UCSD-AML1 (cell line): ENCODE measurements around the gene DUSP14.
"Not testable (repeated sequence)": the region's sequence is repeated elsewhere in the genome, so short reads cannot be mapped to it uniquely, and the experiment has no call there.

Experiments
- DNase-seq: peaks from one replicate; lab custom pipeline; 2025; ENCODE audit not compliant: unreplicated experiment; lab: John Stamatoyannopoulos, UW

The DUSP14 gene

DNA sequence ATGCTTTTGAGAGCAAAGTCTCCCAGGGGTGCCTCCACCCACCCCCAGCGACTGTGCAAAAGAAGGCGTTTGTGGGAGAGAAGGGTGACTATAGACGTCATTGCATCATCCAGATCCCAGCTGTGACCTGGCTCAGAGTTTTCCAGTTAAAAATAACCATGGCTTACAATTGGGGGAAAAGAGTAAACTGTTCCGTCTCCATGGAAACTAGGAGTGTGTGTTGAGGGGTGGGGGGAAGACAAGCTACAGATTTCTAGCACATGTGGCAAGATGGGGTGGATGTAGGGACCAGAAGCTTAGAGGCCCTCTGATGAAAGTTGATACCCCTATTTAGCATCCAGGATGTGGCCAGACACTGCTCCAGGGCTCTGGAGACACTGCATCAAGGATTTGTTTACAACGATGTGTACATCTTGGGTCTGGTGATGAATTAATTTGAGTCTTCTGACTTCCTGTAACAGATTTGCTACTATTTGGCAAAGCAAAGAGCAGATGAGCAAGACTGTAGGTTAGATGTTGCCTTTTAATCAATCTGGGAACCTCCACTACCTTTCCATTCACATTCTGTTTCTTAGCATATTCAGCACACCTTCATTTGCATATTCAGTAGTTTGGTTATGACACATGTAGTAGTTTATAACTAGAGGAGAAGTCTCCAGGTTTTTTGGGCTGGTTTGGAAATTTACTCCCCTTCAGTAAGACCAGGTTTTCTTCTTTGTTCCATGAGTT, 6.2 kb upstream of the DUSP14 start:
- no peak for DNase-seq

DNA sequence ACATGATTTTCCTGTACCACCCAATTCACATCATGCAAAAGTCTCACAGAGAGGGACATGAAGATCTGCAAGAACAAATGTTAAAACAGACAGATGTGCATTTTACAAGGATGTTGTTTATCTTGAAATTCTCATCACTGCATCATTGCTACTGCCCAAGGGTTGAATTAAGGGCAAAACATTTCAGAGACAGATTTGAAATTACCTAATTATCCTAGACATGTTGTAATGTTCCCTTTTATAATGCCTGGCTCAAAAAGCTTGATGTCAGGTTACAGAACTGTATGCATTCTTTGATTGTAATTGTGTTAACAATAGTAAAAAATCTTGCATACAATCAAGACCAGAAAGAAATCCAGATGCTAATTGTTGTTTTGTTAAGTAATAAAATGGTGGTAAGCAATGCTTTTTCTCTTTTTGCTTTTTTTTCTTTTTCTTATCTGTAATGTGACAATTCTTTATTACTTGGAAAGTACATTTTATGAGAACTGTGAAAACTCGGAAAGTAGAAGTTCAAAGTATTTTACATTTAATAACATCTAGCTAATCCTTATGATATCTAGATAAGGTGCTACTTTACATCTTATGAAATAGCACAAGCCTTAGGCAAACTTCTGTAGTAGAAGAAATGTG, 3.6 kb upstream of the DUSP14 start:
- DNase-seq: no peak

DNA sequence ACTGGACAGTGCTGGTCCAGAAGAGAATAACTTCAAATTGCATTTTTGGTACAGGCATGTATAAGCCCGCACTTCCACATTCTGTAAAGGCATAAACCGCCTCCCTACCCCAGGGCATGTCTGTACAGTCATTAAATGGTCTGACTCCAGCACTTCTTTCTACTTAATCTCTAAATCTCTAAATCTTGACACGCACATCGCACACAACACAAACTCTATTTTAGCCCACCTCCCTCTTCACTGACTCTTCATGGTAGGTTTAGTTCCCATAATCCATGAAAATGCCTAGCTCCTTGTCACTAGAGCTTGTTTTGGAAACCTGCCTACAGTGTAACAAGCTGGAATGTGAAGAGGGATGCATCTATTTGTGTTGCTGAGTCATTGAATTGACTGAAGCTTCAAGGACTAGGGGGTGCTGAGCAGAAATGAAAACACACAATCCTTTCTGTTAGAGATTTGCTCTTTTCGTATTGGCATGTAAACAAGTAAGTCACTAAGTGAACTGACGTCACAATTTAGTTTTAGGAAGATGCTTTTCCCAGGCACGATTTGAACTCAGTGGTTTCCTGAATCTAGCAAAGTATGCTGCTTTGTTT, 1.6 kb upstream of the DUSP14 start:
- DNase-seq: no peak

DNA sequence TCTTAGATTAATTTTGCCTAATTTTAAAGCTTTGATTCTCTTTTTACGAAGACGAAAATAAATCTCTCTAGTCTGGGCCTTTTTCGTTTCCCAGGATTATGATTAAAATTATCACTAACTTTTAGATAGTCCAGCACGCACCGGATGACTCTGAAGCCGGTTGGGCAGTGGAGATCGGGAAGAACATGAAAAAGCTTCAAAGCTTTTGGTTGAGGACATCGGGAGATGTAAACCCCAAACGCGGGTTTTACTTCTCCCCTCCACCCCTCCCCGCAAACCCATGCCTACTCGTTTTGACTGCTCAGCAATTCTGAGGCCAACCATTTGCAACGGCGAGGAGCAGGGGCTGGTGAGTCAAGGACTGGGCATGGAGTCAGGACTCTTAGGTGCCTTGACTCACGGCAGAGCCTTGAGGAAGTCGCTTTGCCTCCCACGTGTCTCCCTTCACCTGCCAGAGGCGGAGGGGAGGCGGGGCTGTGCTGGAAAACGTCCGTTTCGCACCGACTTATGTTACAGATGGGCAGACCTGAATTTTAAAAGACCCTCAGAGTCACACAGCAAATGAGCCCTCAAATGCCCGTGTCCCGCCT, 989 bp upstream of the DUSP14 start:
- peak; percentile 37 for DNase-seq

DNA sequence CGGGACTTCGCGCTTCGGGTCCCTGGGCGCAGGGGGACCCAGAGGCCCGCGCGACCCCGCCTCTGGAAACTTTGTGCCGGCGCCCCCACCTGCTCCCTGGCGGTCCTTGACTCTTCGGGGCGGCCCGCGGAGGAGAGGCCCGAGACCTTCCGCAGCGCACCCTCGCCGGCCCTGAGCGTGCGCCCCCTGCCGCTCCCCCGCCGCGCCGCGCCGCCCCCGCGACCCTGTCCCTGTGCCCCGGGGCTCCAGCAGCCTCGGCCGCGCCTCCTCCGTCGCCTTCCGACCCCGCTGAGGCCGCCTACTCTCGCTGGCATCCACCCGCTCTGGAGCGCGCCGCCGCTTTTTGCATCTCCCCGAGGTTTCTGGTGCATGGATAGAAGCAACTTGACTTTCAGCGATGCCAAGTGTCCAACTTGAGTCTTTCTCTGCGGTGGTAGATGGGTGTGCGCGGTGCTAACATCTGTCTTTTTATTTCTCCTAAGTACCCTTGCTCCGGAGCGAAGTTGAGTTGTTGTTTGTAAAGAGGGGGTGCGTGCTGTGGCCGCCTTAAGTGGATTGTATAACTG, 414 bp downstream of the DUSP14 start:
- peak; percentile 73 for DNase-seq

DNA sequence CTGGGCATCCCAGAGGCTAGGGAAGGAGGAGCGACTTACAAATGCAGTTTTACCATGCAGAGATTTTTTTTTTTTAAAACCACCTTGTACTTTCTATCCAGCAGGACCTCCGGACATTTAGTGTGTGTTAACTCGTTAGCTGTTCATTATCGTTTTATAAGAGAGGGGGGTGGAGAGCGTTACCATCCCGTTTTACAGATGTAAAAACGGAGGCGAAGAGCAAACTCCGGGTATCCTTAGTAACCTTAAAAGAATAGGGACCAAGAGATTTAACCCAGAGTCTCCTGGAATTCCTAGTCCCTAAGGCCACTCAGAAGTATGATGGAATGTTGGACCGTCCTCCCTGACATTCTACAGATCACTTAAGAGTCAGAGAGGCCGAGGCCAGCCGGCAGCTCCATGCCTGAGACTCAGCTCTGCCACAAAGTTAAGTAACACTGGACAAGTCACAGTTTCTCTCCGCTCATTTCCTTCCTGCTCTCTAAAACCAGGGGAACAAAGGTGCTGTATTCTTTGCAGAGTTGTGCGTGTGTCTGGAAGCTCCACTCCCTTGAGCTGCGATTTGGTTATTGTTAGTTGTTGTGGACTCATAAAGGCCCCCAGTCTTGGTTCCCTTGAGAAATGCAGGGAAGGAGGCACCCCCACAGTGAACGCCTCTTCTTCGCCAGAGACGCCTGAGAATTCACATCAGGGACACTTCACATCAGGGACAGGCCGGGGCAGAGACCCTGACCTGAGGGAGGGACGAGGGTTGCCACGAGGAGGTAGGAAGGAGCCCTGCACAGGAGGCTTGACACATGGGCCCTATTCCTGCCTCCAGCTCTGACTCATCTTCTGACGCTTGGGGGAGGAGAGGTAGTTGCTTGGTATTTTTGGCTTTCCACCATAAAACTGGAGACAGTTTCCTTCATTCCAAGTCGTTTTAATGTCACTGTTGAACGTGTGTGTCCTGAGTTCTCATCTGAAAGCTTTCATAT, 1.2 kb downstream of the DUSP14 start:
- DNase-seq: peak; percentile 53

DNA sequence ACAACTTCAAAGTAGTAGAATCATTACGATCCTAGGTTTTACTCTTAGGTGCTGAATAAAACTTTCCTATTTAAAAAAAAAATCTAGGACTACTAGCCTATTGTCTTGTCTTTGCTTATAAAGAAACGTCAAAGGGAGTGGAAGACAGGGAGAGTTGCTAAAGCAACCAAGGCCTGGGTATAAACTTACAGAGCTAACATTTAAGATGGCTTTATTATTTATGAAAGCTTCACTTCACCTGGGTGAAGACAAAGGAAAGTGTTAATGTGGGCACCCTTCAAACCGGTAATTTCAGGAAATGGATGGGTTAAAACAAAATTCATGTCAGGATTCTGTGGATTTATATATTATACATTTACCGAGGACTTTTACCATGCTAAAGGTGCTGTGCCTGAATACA, 2.5 kb downstream of the DUSP14 start:
- no peak for DNase-seq

DNA sequence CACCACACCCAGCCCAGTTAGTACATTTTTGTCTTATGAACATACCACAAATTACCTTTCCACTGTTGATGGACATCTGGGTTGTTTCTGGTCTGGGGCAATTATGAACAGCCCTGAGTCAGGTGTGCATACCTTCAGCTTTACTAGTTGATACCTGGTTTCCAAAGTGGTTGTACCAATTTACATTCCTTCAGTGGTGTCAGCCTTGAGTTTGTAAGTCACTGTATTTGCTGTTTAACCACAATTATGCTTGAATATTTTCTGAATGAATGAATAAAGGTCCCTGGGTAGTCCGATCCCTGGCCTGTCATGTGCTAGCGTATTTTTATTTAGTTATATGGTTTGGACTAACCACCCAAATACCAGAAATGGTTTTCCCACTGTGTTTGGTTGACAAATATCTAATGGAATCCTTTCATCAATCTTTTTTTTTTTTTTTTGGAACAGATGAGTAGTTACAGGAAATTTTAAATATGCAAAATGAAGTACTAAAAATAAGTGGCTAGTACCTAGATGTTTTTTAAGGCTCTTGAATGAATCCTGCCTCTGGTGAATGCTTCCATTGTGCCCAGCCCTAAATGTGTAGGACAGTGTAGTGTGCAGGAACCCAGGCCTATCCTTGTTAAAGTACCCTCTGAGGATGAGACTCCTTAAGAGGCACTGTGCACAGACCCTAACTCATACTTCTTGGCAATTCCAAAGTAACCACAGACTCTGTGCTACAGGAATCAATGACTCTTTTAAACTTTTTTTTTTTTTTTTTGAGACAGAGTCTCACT, 3.7 kb downstream of the DUSP14 start:
- no peak for DNase-seq

DNA sequence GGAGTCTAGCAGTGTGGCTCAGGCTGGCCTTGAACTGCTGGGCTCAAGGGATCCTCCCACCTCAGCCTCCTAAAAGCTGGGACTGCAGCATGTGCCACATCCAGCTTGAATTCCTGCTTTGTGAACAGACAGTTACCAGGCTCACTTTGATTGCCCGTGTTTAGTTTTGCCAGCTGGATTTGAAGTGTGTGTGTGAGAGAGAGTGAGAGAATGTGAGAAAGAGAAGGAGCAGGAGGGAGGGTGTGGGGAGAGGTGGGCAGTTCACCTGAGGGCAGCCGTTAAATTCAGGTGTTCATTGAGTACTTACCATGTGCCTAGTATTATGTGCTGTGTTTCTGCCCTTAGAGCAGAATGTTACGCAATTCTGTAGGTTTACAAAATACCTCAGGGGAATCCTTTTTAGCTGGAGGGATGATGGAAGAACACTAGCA, 4.7 kb downstream of the DUSP14 start:
- DNase-seq: no peak

DNA sequence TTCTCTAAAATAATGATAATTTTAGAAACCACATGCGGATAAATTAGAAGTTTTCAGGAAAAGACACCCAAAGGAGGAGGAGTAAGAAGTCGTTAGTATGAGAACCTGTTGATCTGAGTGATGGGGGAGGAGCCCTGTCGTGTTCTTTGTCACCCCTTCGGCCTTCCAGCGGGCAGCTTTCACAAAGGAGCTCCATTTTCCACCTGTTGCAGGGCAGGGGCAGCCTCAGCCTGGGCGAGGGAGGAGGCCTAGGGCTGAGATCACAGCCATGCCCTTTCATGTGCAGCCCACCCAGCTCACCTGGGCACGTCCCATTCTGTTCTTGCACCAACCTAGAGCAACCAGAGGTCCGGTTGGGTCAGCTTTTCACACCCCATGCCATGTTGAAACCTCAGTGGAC, 5.3 kb downstream of the DUSP14 start:
- DNase-seq: no peak

DNA sequence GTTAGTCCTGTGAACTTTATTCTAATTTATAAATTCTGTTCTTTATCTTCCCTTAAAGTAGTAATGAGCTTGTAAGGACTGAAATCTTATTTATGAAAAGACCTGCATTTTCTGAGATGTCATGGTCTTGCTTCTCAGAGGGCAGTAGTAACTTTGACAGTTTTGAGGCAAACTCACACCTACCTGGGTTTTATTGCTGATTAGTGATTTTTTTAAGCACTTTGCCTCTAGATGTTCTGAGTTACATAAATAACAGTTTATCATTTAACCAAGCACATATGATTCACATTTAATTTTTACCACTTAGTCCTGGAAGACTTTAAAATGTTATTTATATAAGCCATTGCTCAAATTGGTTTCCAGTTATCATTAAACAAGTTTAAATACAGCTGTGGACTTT, 10.7 kb downstream of the DUSP14 start:
- DNase-seq: no peak

DNA sequence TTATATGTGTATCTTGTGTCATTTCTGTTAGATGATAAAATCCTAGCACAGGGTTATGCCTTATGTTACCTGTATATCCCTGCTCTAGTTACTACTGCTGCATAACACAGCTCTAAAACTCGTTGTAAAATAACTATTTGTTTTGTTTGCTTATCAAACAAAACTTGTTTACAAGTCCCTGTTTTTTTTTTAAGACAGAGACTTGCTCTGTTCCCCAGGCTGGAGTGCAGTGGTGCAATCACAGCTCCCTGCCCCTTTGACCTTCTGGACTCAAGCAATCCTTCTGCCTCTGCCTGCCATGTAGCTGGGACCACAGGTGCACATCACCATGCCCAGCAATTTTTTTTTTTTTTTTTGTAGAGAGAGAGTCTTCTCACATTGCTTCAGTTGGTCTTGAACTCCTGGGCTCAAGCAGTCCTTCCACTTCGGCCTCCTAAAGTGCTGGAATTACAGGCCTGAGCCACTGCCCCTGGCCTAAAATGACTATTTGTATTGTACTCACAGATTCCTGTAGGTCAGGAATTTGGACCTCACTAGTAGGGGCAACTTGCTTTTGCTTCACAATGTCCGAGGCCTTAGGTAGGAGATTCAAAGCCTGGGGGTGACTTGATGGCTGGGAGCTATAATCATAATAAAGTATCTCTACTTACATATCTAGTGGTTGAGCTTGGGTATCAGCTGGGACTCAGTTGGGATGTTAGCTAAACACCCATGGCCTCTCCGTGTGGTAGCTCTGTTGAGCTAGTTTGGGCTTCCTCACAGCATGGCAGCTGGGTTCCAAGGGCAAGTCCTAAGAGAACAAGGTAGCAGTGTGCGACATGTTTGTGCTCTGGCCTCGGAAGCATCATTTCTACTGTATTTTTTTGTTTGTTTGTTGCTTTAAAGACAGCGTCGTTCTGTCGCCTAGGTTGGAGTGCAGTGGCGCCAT, 12.6 kb downstream of the DUSP14 start:
- DNase-seq: no peak

DNA sequence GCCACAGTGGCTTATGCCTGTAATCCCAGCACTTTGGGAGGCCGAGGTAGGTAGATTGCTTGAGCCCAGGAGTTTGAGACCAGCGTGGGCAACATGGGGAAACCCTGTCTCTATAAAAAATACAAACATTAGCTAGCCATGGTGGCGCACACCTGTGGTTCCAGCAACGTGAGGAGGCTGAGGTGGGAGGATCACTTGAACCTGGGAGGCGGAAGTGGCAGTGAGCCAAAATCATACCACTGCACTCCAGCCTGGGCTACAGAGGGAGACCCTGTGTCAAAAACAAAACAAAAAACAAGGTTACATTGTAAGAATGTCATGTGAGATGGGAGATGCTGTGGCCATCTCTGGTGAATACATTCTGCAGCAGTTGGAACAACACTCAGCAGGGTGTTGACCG, 13.5 kb downstream of the DUSP14 start:
- DNase-seq: no peak

DNA sequence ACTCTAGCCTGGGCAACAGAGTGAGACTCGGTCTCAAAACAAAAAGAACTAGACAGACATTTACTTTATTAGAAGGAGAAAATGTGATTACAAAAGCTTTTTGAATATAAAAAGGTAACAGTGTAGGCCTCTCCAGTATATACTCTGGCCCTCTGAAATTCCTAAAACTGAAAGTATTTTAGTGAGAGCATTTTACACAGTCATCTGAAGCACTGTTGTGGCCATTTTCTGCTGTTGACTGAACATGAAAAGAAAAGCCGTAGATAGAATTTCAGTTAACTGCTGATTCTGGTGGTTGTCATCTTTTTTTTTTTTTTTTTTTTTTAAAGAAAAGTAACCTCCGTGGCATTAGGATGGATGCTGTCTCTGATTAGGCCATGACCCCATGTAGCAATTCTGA, 15.6 kb downstream of the DUSP14 start:
- DNase-seq: no peak

DNA sequence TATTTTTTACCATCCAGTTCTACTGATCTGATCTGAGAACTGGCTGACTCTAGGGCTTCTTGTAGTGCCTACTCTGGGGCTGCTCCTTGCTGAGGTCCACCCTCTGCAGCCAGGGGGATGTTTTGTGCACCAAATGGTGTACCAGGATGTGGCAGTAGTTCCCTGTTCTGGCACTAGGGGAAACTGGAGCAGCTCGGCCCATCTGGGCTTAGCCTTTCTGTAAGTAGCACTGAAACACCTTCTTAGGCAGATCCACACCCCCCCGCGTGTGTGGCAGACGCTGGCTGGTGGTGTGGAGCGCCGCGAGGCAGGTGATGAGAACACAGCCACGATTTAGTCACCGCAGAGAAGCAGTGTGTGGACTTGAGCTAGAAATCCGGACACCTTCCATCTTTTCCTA, 17.0 kb downstream of the DUSP14 start:
- DNase-seq: peak; percentile 24

DNA sequence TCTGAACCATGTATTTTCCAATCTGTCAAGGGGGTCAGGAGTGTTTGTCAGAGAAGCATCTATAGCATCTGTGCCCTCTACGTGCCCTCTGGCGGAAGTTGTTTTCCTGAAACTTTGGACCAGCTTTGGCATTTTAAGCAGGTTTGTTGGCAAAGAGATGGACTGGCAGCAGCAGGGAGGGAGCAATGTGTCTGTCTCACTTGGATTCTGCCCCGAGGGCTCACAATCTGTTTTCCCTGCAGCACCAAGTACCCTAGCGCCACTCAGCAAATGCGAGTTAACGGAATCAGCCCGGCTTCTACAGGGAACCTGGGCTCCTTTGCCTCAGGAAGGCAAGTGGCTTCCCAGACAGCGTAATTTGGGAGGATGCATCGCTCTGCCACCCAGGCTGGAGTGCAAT, 17.4 kb downstream of the DUSP14 start:
- DNase-seq: no peak

DNA sequence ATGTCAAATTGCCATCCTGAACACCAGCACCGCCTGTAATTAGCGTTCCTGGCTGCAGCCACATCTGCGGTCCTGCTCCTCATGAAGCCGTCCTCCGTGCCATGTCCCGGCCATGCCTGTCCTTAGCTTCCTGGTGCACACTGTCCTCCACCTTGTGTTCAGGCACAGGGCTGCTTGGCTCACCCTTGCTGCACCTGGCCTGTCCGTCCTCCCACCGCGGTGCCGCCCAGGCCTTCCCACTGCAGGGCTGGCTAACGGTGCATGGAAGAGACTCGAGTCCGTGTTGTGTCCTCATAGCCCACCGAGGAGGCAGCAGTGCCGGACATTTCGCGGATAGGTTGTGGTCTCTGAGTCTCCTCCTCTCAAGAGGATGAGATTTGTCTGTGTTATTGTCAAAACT, 20.4 kb downstream of the DUSP14 start:
- DNase-seq: no peak

DNA sequence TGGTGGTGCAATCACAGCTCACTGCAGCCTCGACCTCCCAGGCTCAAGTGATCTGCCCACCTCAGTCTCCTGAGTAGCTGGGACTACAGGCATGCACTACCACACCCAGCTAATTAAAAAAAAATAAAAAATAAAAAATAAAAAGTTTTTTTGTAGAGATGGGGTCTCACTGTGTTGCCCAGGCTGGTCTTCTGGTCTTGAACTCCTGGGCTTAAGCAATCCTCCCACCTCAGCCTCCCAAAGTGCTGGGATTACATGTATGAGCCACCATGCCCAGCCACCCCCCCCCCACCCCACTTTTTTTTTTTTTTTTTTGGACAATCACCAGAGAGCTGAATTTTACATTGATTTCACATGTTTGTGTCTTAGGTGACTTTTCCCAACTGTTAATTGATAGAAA, 22.0 kb downstream of the DUSP14 start:
- DNase-seq: not testable (repeated sequence)
